Memory B cell (primary cell): Measurements from ENCODE around the gene EML6.

Experiments
- ATAC-seq: fragments of 150-1000 bp; cut with Tn5 transposase; 2 replicates; pipeline ENCODE4 v1.10.0; 2021; ENCODE audit warnings: low read depth, mild to moderate bottlenecking, moderate library complexity
- DNase-seq, 2 donors: peaks; one replicate each; pipeline ENCODE4 v3.0.0; 2022; ENCODE audit warnings: low spot score in 2 of 2
- H3K27ac Mint-ChIP-seq: one replicate; pipeline ENCODE4 v1.8.0; 2022; ENCODE audit warnings: mild to moderate bottlenecking, moderate library complexity, mixed read lengths
- H3K27me3 Mint-ChIP-seq: one replicate; pipeline ENCODE4 v1.8.0; 2022; ENCODE audit warnings: mixed read lengths
- H3K36me3 Mint-ChIP-seq: one replicate; pipeline ENCODE4 v1.8.0; 2022; ENCODE audit warnings: mild to moderate bottlenecking, mixed read lengths
- H3K4me1 Mint-ChIP-seq: one replicate; pipeline ENCODE4 v1.8.0; 2022; ENCODE audit warnings: mixed read lengths
- H3K4me3 Mint-ChIP-seq: one replicate; pipeline ENCODE4 v1.8.0; 2022; ENCODE audit warnings: mild to moderate bottlenecking, moderate library complexity, mixed read lengths
- H3K9me3 Mint-ChIP-seq: one replicate; pipeline ENCODE4 v1.8.0; 2022; ENCODE audit warnings: mixed read lengths

EML6 gene

DNA sequence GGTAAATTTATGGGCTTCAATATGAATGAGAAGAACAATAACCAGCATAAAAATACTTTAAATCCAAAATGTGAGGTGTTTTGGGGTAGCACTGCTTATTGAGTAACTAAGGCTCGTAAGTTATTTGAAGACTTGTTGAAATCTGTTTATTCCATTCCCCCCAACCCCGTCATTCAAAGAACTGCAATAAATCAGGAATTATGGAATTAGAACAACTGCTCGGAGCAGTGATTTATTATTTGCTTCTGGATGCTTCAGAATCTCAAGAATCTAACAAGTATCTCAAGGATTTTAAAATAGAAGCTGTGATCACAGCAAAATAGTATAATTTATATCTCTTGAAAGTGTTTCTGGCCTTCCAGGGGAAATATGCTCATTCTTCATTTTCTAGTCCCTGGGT lies 86.8 kb downstream of the EML6 start:
- peaks cover 22% of the 10 kb centered on the region for H3K36me3 Mint-ChIP-seq
- peaks cover 5% of the 10 kb centered on the region for H3K9me3 Mint-ChIP-seq
- no peak overlapping the region for H3K4me3 Mint-ChIP-seq
- no peak for DNase-seq
- peaks cover 6% of the 10 kb centered on the region for H3K4me1 Mint-ChIP-seq
- ATAC-seq, result no peak
- no peaks in the 10 kb centered on the region for H3K27me3 Mint-ChIP-seq
- H3K27ac Mint-ChIP-seq, result no peak overlapping the region

DNA sequence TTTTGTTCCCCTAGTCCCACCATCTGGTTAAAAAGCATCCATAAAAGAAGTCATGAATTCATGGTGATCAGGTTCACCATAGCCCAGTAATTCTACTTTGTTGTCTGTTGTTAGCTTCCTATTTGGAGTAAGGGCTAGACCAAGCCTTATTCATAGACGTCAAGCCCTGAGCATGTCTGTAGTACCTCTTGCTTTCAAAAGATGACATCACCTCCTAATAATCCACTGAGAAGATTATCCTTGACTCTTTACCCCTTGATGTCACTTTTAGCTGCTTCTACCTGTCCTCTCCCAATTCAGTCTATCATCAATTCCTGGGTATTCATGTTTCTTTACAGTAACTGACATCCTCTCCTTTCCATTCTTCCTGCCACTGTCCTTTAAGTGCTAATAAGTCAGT lies 90.1 kb downstream of the EML6 start:
- Mint-ChIP-seq H3K4me1 (peaks cover 6% of the 10 kb centered on the region), H3K4me3 (no peak overlapping the region), H3K36me3 (peaks cover 21% of the 10 kb centered on the region), H3K27me3 (no peaks in the 10 kb centered on the region), H3K9me3 (peaks cover 2% of the 10 kb centered on the region), H3K27ac (no peak overlapping the region)
- ATAC-seq, result no peak
- no peak for DNase-seq

DNA sequence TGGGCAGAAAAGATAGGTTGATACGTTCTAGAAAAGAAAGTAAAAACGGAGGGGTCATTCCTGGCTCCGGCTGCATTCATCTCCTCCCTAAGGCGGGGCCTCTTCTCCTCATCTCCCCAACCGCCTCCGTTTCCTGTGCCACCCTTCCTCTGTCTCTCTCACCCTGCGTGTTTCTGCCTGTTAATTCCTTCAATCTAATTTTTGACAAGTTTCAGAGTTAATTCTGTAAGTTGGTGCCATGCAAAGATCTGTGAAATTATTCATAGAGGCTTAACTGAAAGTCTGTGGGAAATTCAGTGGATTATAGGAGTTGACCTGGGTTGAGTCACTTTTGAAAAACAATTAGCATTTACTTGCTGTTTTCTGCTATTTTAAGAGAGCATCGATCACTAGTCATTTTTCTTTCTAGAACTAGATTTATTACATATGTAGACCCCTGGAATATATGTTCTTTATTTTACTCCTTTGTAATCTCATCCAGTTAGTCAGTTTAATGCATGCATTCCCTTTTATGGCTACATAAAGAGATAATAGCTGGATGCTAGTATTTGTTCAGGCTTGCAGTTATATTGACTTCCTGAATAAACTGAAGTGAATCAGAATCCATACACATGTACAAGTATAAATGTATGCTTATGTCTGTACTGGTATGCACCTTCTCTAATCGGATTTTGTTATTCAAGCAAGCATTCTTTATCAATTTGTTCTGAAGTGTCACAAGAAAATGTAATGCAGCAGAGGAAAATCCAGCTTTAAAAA lies 91.1 kb downstream of the EML6 start:
- no peak for DNase-seq

DNA sequence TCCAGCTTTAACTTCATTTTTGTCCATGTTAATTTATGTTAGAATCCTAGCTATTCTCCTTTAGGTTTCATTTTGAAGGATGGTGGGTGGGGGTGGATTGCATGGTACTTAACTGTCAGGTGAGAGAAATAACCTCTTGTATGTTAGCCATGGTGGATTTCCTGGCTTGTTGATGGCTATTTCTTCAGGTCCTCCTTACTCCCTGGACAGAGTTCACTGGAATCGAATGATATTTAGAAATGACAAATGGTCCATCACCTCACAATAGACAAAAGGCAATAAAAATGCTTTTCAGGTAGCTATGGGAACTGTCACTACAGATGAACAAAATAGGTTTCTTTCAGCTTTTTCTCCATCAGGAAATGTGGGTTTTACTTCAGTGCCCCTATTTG lies 91.7 kb downstream of the EML6 start:
- ATAC-seq (no peak), DNase-seq (no peak)
- H3K4me3 Mint-ChIP-seq, result no peak overlapping the region
- H3K27me3 Mint-ChIP-seq, result no peaks in the 10 kb centered on the region
- peaks cover 21% of the 10 kb centered on the region for H3K36me3 Mint-ChIP-seq
- H3K4me1 Mint-ChIP-seq, result peaks cover 6% of the 10 kb centered on the region
- no peak overlapping the region for H3K27ac Mint-ChIP-seq
- peaks cover 2% of the 10 kb centered on the region for H3K9me3 Mint-ChIP-seq

More for the DNA sequence above, 91.1 kb downstream of the EML6 start:
- H3K9me3 Mint-ChIP-seq, result peaks cover 2% of the 10 kb centered on the region
- H3K27me3 Mint-ChIP-seq, result no peaks in the 10 kb centered on the region
- ATAC-seq, result no peak
- H3K36me3 Mint-ChIP-seq, result peaks cover 21% of the 10 kb centered on the region
- H3K4me1 Mint-ChIP-seq, result peaks cover 6% of the 10 kb centered on the region
- H3K4me3 Mint-ChIP-seq, result no peak overlapping the region
- no peak overlapping the region for H3K27ac Mint-ChIP-seq

DNA sequence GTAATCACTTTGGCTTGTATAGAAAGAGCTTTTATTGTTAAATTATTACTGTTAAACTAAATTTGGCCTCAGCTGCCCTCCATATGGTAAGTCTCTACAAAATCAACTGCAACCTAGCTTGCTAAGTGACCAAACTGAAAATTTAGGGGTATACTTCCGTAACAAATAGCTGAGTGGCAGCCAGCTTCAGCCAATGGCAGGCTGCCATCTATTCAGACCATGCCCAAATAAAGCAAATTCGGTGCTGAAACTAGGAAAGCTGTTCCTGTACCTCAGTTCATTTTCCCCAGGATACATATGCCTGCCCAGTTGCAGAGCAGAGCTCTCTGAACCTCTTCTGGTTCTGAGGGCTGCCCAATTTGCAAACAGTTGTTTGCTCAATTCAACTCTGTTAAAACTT lies 94.8 kb downstream of the EML6 start:
- Mint-ChIP-seq H3K4me3 (no peak overlapping the region), H3K27me3 (no peaks in the 10 kb centered on the region), H3K9me3 (no peaks in the 10 kb centered on the region), H3K4me1 (no peaks in the 10 kb centered on the region), H3K36me3 (peaks cover 13% of the 10 kb centered on the region), H3K27ac (no peak overlapping the region)
- ATAC-seq (no peak), DNase-seq (no peak)

DNA sequence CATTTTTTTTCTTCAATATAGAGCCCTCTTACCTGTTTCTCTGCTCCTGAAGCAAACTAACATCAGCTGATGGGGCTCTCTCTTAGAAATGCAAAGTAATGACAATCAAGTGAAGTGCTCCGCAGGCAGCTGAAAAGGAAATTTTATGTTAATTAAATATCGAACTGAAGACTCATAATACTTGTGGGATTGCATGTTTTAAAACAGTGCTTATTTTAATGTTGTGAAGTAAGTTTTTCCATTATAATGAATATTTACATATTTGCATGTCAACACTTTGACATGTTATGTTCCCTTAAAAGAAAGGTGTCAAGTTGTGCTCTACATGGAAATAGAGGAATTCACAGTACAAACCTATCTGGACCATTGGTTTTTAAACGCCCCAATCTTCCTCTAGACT lies 97.1 kb downstream of the EML6 start:
- no peak overlapping the region for H3K4me3 Mint-ChIP-seq
- no peak overlapping the region for H3K27ac Mint-ChIP-seq
- DNase-seq, result no peak
- H3K4me1 Mint-ChIP-seq, result no peaks in the 10 kb centered on the region
- no peak for ATAC-seq
- H3K27me3 Mint-ChIP-seq, result no peaks in the 10 kb centered on the region
- no peaks in the 10 kb centered on the region for H3K9me3 Mint-ChIP-seq
- peaks cover 4% of the 10 kb centered on the region for H3K36me3 Mint-ChIP-seq

DNA sequence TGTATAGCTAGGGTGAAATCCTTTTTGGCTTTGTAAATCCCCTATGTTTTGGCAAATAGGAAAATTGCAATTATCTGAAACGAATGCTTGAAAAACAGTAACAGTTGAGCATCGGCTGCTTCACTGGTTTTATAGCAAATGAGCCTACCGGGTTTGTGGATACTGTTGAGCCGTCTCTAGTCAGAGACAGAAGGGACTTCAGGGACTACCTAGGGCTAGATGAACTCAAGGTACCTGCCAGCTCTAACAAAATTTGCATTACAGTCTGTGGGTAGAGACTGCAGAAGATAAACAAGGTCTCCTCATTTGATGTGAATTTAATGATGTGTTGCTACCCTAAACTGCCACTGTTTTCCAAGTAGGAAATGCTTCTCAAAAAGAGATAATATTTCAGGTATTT lies 101.1 kb downstream of the EML6 start:
- Mint-ChIP-seq H3K27me3 (no peaks in the 10 kb centered on the region), H3K4me1 (no peaks in the 10 kb centered on the region), H3K4me3 (no peak overlapping the region), H3K36me3 (peaks cover 6% of the 10 kb centered on the region), H3K9me3 (no peaks in the 10 kb centered on the region), H3K27ac (no peak overlapping the region)
- no peak for ATAC-seq
- no peak for DNase-seq

DNA sequence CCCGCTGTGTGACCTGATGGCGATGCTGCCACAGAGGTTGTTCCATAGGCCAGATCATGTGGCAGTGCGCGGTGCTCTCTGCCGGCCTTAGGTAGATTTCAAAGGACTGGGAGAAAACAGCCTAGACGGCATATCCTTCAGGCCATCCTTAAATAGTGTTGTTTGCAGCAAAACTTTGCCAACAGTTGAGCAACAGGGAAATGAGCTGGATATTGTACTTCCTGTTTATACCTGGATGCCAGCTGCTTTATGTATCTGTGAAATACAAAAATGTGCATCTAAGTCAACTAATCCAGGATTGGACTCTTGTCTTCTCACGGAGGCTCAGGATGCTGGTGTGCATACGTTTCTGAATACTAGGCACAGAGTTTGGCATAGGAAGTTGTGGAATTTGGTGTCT lies 107.1 kb downstream of the EML6 start:
- H3K36me3 Mint-ChIP-seq, result peaks cover 8% of the 10 kb centered on the region

DNA sequence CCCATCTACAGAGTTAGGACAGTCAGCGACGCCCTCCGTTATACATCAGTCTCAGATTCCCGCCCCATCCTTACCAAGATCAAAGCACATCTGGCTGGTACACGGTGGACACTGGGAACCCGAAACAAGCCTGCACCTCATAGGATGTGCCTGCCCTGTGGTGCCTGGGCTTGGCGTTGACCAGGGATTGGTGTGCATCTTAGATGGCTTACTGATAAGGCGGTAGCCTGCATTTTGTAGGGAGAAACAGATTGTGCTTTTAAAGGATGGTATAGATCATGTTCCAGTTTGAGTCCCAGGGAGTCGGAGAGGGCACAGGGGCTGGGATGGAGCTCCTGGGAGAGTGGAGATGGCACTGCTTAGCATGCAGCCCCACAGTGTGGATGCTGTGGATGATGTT lies 108.0 kb downstream of the EML6 start:
- no peaks in the 10 kb centered on the region for H3K4me1 Mint-ChIP-seq
- no peaks in the 10 kb centered on the region for H3K27me3 Mint-ChIP-seq
- H3K27ac Mint-ChIP-seq, result no peak overlapping the region
- peaks cover 8% of the 10 kb centered on the region for H3K36me3 Mint-ChIP-seq
- ATAC-seq, result no peak
- no peak for DNase-seq
- no peak overlapping the region for H3K4me3 Mint-ChIP-seq
- no peaks in the 10 kb centered on the region for H3K9me3 Mint-ChIP-seq

More for the DNA sequence above, 107.1 kb downstream of the EML6 start:
- Mint-ChIP-seq H3K27ac (no peak overlapping the region), H3K27me3 (no peaks in the 10 kb centered on the region), H3K4me1 (no peaks in the 10 kb centered on the region), H3K9me3 (no peaks in the 10 kb centered on the region), H3K4me3 (no peak overlapping the region)
- no peak for ATAC-seq
- DNase-seq, result no peak

DNA sequence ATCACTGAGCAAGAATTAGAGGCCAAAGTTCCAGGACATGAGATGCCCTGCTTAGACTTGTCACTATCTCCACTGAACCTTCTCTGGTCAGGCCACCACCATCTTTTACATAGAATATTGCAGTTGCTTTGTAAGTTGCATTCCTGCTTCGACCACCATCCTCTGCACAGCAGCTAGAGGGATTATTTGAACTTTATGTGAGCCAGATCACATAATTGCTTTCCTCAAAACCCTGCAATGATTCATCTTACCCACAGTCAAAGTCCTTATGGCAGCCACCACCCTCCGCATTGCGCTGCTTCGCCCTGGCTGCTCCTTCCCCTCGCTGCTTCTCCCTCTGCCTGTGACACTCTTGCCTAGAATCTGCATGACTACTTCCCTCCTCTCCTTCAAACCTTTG lies 111.3 kb downstream of the EML6 start:
- Mint-ChIP-seq H3K27ac (no peak overlapping the region), H3K9me3 (no peaks in the 10 kb centered on the region), H3K27me3 (no peaks in the 10 kb centered on the region), H3K36me3 (peaks cover 1% of the 10 kb centered on the region), H3K4me1 (peaks cover 7% of the 10 kb centered on the region), H3K4me3 (no peak overlapping the region)
- no peak for ATAC-seq
- no peak for DNase-seq

DNA sequence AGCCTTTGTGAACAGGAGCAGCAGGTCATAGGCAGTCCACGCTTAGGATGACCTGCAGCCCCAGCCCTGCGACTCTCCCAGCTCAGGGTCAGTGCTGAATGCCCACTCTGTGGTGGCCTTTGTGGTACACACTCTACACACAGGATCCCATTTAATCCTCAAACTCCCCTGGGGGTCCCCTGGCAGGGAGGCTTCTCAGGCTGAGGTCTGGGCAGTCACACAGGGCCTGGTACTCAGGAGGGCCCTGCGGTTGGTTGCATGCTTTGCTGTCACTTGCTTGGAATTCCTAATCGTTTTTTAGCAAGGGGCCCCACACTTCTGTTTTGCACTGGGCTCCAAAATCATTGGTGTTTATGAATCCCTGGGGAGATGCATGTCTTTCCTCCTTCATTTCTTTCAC lies 113.0 kb downstream of the EML6 start:
- Mint-ChIP-seq H3K27me3 (no peaks in the 10 kb centered on the region), H3K4me1 (peaks cover 7% of the 10 kb centered on the region), H3K4me3 (no peak overlapping the region), H3K27ac (no peak overlapping the region), H3K9me3 (no peaks in the 10 kb centered on the region), H3K36me3 (peaks cover 1% of the 10 kb centered on the region)
- no peak for DNase-seq
- no peak for ATAC-seq

DNA sequence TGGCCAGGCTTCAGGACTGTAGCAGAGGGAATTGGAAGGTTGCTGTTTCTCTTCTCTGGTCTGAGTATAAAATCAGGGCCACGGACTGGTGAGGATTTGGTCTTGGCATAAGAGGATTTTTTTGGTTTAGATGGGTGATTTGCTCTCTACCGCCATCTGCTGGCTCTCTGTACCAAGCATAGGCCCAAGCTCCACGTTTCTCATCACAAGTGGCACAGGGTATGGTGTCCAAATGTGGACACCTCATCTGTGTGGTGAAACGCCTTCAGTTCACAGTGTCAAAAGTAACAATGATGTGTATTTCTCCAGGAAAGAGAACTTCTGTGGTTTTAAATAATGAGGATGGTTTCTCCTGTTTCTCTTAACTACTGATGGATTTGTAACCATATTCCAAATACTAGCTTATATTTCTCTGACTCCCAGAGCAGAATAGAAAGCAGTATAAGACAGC lies 115.1 kb downstream of the EML6 start:
- peaks cover 1% of the 10 kb centered on the region for H3K36me3 Mint-ChIP-seq
- H3K4me1 Mint-ChIP-seq, result peaks cover 7% of the 10 kb centered on the region
- no peak overlapping the region for H3K4me3 Mint-ChIP-seq
- no peaks in the 10 kb centered on the region for H3K27me3 Mint-ChIP-seq
- H3K27ac Mint-ChIP-seq, result peak overlapping the region; percentile 14
- ATAC-seq (peak; percentile 93), DNase-seq (peak; percentile 60 to 71)
- no peaks in the 10 kb centered on the region for H3K9me3 Mint-ChIP-seq

DNA sequence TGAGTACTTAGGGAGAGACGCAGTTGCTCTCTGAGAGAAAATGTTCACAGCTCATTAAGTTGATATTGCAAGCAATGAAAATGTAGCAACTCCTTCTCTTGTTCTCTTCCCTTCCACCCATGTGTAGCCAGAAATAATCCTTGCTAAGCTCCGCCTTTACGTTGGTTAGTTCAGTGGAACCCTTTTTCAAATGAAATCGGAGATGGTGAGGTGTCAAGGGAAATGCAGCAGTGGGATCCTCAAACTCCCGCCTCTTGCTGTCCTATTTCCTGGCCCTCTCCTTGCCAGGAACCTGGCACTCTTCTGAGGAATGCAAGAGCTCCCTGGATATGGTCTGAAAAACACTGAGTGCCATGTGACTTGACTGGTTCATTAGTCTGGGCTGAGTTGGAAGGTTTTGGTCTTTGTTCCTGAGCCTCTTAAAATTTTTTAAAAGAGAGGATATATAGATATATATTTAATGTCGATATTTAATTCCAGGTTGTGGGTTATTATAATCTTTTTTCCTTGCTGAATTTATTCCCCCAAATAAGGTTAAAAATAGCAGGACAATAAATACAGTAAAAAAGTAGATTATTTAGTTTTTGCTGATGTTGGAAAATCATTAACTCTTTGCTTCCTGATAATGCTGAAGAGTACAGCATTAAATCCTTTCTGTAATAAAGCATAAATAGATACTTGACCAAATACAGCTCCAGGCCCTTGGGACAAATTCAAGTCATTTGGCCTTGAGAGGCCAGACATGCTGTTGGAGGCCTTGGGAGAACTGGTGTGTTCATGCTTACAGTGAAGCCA lies 116.2 kb downstream of the EML6 start:
- H3K27me3 Mint-ChIP-seq, result no peaks in the 10 kb centered on the region
- no peak for ATAC-seq
- H3K27ac Mint-ChIP-seq, result no peak overlapping the region
- H3K9me3 Mint-ChIP-seq, result no peaks in the 10 kb centered on the region
- no peak overlapping the region for H3K4me3 Mint-ChIP-seq
- peaks cover 7% of the 10 kb centered on the region for H3K4me1 Mint-ChIP-seq
- DNase-seq, result no peak
- H3K36me3 Mint-ChIP-seq, result peaks cover 1% of the 10 kb centered on the region

DNA sequence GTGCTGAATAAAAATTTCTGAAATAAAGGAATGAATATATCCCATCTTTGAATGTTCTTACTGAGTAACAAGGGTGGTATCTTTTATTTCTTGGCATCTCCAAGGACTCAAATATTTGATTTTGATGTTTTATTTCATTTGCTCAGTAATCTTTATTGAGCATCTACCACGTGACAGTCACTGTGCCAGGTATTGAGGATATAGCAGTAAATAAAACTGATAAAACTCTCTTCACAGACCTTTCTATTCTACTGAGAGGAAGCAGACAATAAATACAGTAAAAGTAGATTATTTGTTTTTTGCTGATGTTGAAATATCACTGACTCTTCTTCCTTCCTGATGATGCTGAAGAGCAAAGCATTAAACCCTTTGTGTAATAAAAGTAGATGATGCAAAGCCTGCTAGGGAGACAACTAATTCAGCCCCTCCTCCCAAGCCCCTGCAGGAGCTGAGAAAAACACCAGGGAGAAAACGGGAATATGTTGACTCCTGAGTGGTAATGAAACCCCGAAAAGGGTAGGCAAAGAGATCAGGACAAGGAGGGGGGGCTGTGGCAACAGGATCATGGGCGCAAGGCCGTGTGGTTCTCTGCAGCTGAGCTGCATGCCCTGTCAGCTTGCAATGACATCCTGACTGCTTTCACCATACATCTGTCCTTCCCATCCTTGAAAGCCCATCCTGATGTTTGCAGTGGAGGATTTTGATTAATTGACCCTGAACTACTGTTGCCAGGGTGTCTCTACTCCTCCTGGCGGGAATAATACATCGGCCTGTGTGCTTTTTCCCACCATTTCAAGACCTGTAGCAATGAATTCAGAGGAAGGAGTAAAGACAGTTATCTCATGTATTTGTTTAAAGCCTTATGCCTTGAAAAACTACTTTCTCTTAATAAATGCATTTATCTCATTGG lies 117.4 kb downstream of the EML6 start:
- H3K4me1 Mint-ChIP-seq, result peaks cover 13% of the 10 kb centered on the region
- H3K27me3 Mint-ChIP-seq, result no peaks in the 10 kb centered on the region
- H3K36me3 Mint-ChIP-seq, result no peaks in the 10 kb centered on the region
- no peaks in the 10 kb centered on the region for H3K9me3 Mint-ChIP-seq
- ATAC-seq (no peak), DNase-seq (no peak)
- no peak overlapping the region for H3K27ac Mint-ChIP-seq
- no peak overlapping the region for H3K4me3 Mint-ChIP-seq
